ACHN (cell line): ENCODE results near the gene REG1B.
A peak's percentile ranks its signal among the peaks of the same experiment; 100 is the strongest.
"Not testable (repeated sequence)": the region's sequence is repeated elsewhere in the genome, so short reads cannot be mapped to it uniquely, and the experiment has no call there.

ENCODE experiments used
- DNase-seq: peaks from one replicate; pipeline ENCODE4 v3.0.0-alpha.2; 2015
- in situ Hi-C: cut with HindIII; loops from 2 replicates; pipeline ENCODE4 v1.10.0; 2017; ENCODE audit warnings: low sequenced_read_pairs, low pct_ligation_motif_present, low pct_unique_long_range_greater_than_20kb

The REG1B gene

DNA sequence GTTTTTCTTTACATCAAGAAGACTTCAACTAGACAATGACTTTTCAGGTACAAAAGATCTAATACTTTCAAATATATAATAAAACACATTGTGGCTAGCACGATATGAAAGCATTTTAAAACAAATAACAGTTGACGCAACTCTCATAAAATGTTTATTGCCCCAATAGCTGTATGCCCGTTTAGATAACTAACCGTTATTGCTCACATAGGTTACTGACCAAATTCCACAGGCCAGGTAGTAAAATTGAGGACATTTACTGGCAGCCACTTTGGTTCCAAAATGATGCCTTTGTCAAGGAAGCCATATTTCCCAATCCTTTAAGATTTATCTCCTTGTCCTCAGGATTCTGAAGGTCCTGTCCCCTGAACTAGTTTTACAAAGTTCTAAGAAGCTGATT, 2.9 kb upstream of the REG1B start:
- in situ Hi-C loops, result no loop called here
- DNase-seq, result no peak

DNA sequence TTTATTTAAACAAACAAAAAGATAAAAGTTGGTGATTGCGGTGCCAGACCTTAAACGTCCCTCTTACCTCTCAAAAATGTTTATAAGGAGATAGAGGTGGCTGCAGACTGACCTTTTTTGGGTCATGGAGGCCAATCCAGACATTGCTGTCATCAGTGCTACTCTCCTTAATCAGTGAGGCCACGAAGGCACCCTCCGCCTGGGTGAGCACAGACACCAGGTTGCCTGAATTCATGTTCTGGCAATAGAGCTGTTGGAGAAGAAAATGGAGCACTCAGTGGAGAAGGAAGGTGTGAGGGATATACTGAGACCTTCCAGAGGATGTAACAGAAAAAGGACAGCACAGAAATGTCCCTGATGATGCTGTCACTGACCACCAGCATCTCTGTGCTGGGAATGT, 1.5 kb downstream of the REG1B start:
- DNase-seq, result no peak
- in situ Hi-C loops, result no loop called here

DNA sequence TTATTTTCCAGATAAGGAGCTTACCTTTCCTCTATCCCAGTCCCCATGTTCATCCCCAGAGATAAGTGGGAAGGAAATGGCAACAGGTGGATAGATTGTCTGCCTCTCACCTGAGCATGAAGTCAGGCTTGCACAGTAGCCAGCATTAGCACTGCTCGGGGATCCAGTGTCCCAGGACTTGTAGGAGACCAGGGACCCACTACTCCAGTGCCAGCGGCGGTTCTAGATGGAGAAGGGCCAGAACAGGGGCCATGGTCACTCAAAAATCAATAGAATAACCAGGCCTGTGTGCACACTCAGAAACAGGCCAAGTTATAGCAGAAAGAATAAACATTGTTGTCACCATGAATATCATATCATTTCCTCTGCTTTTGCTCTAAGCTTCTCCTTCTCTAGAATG, 2.4 kb downstream of the REG1B start:
- DNase-seq, result no peak
- in situ Hi-C loops, result no loop called here

DNA sequence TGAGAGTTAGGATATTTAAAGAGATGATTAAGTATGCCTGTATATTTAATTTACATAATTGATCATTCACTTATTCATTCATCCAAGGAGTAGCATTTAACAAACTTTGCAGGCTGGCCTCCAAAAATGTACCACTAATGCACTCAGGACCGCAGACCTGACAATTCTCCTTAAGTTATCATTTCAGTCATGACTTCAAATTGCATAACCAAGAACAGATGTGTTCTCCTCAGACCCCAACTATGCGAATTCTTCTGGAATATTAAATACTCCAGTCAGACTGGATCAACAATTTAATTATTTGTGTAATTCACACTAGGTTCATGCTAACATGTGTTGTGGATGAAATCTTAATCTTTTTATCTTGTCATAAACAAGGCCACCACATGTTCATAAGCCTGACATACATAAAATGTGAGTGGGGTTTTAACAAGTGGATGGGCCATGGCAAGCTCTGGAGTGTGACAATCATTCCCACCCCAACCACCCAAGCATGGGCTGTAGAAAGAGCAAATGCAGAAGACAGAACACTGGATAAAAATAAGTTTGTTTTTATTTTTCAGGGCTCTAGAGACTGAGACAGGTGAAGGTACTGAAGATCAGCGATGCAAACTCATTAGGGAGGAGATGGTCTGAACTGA, 3.2 kb downstream of the REG1B start:
- DNase-seq, result no peak
- in situ Hi-C loops, result no loop called here

DNA sequence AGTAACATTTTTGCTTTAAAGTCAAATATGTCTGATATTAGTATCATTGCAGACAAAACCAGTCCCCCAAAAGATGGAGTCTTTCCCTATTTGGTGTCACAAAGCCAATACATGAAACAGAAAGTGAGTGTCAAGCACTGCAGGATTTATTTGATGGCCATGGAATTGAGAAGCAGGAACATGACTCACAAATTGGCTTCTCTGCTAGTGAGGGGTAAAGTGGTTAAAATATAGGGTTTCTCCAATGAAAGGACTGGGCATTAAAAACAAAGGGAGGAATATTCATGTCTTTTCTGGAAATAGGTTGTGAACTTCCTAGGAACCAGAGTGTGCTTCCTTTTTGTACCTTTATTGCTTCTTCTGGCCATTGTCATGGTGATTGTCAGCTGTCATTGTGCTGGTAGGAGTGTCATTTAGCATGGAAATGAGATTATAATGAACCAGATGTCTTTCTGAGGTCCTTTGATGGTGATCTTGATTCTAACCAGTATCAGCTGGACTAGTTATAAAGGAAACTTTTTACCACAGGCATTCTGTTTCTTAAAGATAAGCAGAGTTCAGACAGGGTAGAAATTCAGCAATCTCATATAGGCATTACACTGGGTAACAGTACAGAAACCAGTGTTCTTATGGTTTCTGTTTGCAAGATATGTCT, 4.1 kb downstream of the REG1B start:
- no peak for DNase-seq
- in situ Hi-C loops, result no loop called here

DNA sequence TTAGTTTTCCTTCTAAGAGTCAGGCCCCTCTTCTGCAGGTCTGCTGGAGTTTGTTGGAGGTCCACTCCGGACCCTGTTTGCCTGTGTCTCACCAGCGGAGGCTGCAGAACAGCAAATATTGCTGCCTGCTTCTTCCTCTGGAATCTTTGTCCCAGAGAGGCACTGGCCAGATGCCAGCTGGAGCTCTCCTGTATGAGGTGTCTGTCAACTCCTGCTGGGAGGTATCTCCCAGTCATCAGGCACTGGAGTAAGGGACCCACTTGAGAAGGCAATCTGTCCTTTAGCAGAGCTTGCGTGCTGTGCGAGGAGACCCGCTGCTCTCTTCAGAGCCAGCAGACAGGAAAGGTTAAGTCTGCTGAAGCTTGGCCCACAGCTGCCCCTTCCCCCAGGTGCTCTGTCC, 4.8 kb downstream of the REG1B start:
- DNase-seq, result no peak
- in situ Hi-C loops, result no loop called here

DNA sequence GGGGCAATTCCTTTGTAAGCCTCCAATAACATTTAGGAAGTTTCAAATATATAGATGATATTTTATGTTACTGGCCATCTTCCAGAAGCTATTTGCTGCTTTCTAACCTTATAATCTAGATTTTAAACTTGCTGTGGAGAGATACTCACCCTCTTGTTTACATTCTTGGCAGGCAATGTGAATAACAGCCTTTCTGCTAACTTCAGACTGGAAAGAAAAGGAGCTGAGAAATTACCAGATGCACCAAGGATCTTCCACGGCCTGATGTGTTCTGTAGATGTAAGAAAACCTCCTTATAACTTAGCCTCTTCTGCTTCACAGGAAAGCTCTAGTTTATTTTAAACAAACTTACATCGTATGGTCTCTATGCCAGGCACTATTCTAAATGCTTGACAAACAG, 16.7 kb downstream of the REG1B start:
- in situ Hi-C loops, result no loop called here
- no peak for DNase-seq

DNA sequence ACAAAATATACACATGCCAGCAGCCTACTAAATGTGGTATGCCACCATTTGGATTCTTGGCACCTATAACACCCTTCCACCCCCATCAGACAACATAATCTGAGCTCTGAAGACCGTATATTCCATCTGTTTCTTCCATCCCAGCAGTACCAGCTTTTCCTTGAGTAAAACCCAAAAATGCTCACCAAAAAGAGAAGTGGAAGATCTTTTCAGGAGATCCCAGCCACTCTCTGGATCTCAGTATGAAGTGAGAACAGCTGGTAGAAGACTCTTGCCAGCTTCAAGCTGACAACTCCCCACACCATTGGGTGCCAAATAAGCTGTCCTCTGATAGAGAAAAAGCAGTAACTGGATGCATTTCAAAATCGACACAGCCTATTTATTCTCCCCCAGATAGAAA, 22.6 kb downstream of the REG1B start:
- DNase-seq, result no peak
- in situ Hi-C loops, result no loop called here

DNA sequence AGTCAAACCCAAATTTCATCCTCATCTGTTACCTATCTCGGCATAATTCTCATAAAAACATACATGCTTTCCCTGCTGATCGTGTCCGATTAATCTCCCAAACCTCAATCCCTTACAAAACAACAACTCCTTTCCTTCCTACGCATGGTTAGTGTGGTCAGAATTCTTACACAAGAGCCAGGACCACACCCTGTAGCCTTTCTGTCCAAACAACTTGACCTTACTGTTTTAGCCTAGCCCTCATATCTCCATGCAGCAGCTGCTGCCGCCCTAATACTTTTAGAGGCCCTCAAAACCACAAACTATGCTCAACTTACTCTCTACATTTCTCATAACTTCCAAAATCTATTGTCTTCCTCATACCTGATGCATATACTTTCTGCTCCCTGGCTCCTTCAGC, 33.0 kb downstream of the REG1B start:
- DNase-seq, in situ Hi-C loops: not testable (repeated sequence)

DNA sequence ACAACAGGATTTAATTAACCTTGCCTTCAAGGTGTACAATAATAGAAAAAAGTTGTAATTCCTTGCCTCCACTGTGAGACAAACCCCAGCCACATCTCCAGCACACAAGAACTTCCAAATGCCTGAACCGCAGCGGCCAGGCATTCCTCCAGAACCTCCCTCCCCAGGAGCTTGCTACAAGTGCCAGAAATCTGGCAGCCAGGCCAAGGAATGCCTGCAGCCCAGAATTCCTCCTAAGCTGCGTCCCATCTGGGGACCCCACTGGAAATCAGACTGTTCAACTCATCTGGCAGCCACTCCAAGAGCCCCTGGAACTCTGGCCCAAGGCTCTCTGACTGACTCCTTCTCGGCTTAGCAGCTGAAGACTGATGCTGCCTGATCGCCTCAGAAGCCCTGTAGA, 34.3 kb downstream of the REG1B start:
- DNase-seq, in situ Hi-C loops: not testable (repeated sequence)

DNA sequence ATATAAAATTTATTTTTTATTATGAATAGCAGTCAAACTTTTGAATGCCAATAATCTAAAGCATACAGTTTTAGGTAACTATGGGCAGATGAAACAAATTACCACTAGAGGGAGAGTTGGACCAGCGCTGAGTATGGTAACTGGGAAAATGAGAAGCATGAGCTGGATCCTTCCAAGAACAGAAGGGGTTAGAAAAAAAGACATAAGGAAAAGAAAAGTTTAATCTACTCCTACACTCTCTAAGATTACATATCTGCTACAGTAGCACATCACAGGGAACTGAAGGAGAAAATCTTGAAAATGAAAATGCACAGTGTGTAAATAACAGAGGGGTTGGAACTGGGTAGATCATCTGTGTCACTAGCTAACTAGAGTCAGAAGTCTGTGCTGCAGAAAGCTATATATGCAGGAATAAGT, 46.8 kb downstream of the REG1B start:
- in situ Hi-C loops, result no loop called here

DNA sequence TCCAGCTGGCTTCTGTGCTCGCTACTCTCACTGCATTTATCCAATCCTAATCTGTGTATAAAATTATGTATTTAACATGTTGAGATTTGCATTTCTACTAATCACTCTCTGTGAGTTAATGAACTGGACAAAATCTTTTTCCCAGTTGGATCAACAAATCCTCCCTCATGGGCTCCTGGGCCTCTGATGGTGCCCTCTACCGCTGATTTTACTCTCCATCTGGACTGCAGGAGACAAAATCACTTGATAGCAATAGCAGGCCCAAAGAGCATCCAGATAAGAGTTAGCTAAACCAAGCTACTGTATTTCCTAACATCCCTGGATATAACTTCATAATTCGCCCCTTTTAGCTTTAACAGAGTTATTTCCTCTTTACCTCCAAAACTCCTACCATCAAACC, 47.8 kb downstream of the REG1B start:
- DNase-seq, result no peak
- in situ Hi-C loops, result no loop called here

More for the DNA sequence above, 46.8 kb downstream of the REG1B start:
- DNase-seq, result peak; percentile 30
